Large intestine (tissue), 3 donors: Measurements from ENCODE around the gene NGDN. TPM values are rescaled to one million over a fixed set of nuclear protein-coding genes. Genes with fewer than 3 reads are reported as not detected.

Experiments used
- DNase-seq, 2 donors: peaks; one replicate each; pipeline versions ENCODE4 v3.0.0 to v3.0.0-alpha.2; 2013
- H3K27ac ChIP-seq: one replicate; pipeline ENCODE4 v1.5.1; 2013; ENCODE audit warnings: low read length
- H3K27me3 ChIP-seq: 2 replicates; pipeline ENCODE4 v1.6.1; 2013; ENCODE audit warnings: low read length; ENCODE audit not compliant: control insufficient read depth, insufficient read depth
- H3K36me3 ChIP-seq: 2 replicates; pipeline ENCODE4 v1.6.1; 2013; ENCODE audit warnings: low read length; ENCODE audit not compliant: control insufficient read depth, insufficient read depth
- H3K4me1 ChIP-seq: one replicate; pipeline ENCODE4 v1.6.1; 2013; ENCODE audit warnings: low read length; ENCODE audit not compliant: control insufficient read depth, insufficient read depth
- H3K4me3 ChIP-seq: one replicate; pipeline ENCODE4 v1.5.1; 2013; ENCODE audit warnings: low read length
- H3K9me3 ChIP-seq: one replicate; pipeline ENCODE4 v1.6.1; 2013; ENCODE audit warnings: mild to moderate bottlenecking, low read depth, low read length, moderate library complexity; ENCODE audit not compliant: control insufficient read depth
- WGBS: methylation state at CpG from one replicate; pipeline ENCODE4 v1.1.5; 2013; ENCODE audit warnings: low lambda C conversion rate; ENCODE audit not compliant: insufficient coverage; 5-methylcytosine and 5-hydroxymethylcytosine counted together
- polyA plus RNA-seq: library from polyadenylated mRNA; unstranded; fragments of 120-200 nt; gene quantifications from one replicate; pipeline ENCODE4 v1.2.1, GENCODE V29; 2013

Gene NGDN
- polyA plus RNA-seq, 1 donor: 48.3 TPM

- Histone ChIP-seq H3K4me3 (no peak overlapping the region), H3K27ac (no peak overlapping the region), H3K36me3 (no peaks in the 10 kb centered on the region), H3K27me3 (no peaks in the 10 kb centered on the region), H3K4me1 (peaks cover 5% of the 10 kb centered on the region), H3K9me3 (no peaks in the 10 kb centered on the region)
- peak; percentile 51 to 65 for DNase-seq
- no CpG with 5 or more reads among the region's 2 CpGs for WGBS
Observed at GRCh38 chr14:23494223-23494622, 24.7 kb downstream of the NGDN start.

- Histone ChIP-seq H3K9me3 (no peaks in the 10 kb centered on the region), H3K27me3 (no peaks in the 10 kb centered on the region), H3K4me1 (no peaks in the 10 kb centered on the region), H3K4me3 (no peak overlapping the region), H3K27ac (no peak overlapping the region), H3K36me3 (no peaks in the 10 kb centered on the region)
- no peak for DNase-seq
- WGBS: no CpG with 5 or more reads among the region's 13 CpGs
Observed at GRCh38 chr14:23512156-23512555, 42.7 kb downstream of the NGDN start.

- Histone ChIP-seq H3K27me3 (no peaks in the 10 kb centered on the region), H3K4me3 (no peak overlapping the region), H3K9me3 (no peaks in the 10 kb centered on the region), H3K4me1 (no peaks in the 10 kb centered on the region), H3K36me3 (no peaks in the 10 kb centered on the region), H3K27ac (no peak overlapping the region)
- DNase-seq: no peak
- WGBS: 100% methylated on average over 4 of the region's 25 CpGs
Observed at GRCh38 chr14:23513005-23513817, 43.7 kb downstream of the NGDN start.

GRCh38 chr14:23513818-23514643, 44.5 kb downstream of the NGDN start:
- H3K36me3 ChIP-seq: no peaks in the 10 kb centered on the region
- DNase-seq: no peak
- no peaks in the 10 kb centered on the region for H3K27me3 ChIP-seq
- no peaks in the 10 kb centered on the region for H3K9me3 ChIP-seq
- H3K4me1 ChIP-seq: no peaks in the 10 kb centered on the region
- no peak overlapping the region for H3K4me3 ChIP-seq
- H3K27ac ChIP-seq: no peak overlapping the region
- WGBS: no CpG with 5 or more reads among the region's 8 CpGs

GRCh38 chr14:23514644-23514957, 45.1 kb downstream of the NGDN start:
- Histone ChIP-seq H3K9me3 (no peaks in the 10 kb centered on the region), H3K27ac (no peak overlapping the region), H3K4me1 (no peaks in the 10 kb centered on the region), H3K4me3 (no peak overlapping the region), H3K36me3 (no peaks in the 10 kb centered on the region), H3K27me3 (no peaks in the 10 kb centered on the region)
- WGBS: no CpG with 5 or more reads among the region's 3 CpGs
- no peak for DNase-seq

- Histone ChIP-seq H3K9me3 (no peaks in the 10 kb centered on the region), H3K4me1 (no peaks in the 10 kb centered on the region), H3K27ac (no peak overlapping the region), H3K4me3 (no peak overlapping the region), H3K27me3 (no peaks in the 10 kb centered on the region), H3K36me3 (no peaks in the 10 kb centered on the region)
- no peak for DNase-seq
- 72% methylated on average over 2 of the region's 6 CpGs for WGBS
Observed at GRCh38 chr14:23517650-23518326, 48.3 kb downstream of the NGDN start.

GRCh38 chr14:23518709-23519108, 49.2 kb downstream of the NGDN start:
- H3K4me3 ChIP-seq: no peak overlapping the region
- H3K27ac ChIP-seq: no peak overlapping the region
- H3K9me3 ChIP-seq: no peaks in the 10 kb centered on the region
- H3K27me3 ChIP-seq: no peaks in the 10 kb centered on the region
- DNase-seq: no peak
- H3K4me1 ChIP-seq: no peaks in the 10 kb centered on the region
- no peaks in the 10 kb centered on the region for H3K36me3 ChIP-seq
- WGBS: no CpG with 5 or more reads among the region's 4 CpGs

- Histone ChIP-seq H3K27me3 (no peaks in the 10 kb centered on the region), H3K9me3 (no peaks in the 10 kb centered on the region), H3K4me1 (no peaks in the 10 kb centered on the region), H3K36me3 (no peaks in the 10 kb centered on the region), H3K4me3 (no peak overlapping the region), H3K27ac (no peak overlapping the region)
- no peak for DNase-seq
- WGBS: 93% methylated on average over 4 of the region's 14 CpGs
Observed at GRCh38 chr14:23520899-23521533, 51.5 kb downstream of the NGDN start.

GRCh38 chr14:23521785-23522640, 52.5 kb downstream of the NGDN start:
- Histone ChIP-seq H3K4me1 (no peaks in the 10 kb centered on the region), H3K36me3 (no peaks in the 10 kb centered on the region), H3K9me3 (no peaks in the 10 kb centered on the region), H3K27me3 (no peaks in the 10 kb centered on the region), H3K27ac (no peak overlapping the region), H3K4me3 (no peak overlapping the region)
- DNase-seq: no peak
- no CpG with 5 or more reads among the region's 20 CpGs for WGBS
